SK-N-SH (cell line): ENCODE data around the gene ABHD1. TPM values are rescaled to one million over a fixed set of nuclear protein-coding genes. Genes with fewer than 3 reads are reported as not detected.
"Not testable (repeated sequence)": the region's sequence is repeated elsewhere in the genome, so short reads cannot be mapped to it uniquely, and the experiment has no call there.

Experiments
- CTCF ChIA-PET: fragments of 300-600, 350-600 bp; formaldehyde crosslinking; extraction: SDS; loops from one replicate; lab custom pipeline; 2021; lab: Yijun Ruan, JAX
- POLR2A ChIA-PET: fragments of 350-600 bp; sonication (Branson Sonifier 250); formaldehyde crosslinking; extraction: SDS; loops from one replicate; lab custom pipeline; 2020; ENCODE audit warnings: antibody characterized with exemption, inconsistent platforms; lab: Yijun Ruan, JAX
- DNase-seq: peaks from one replicate; pipeline ENCODE4 v3.0.0; 2012
- H2AFZ ChIP-seq: fragments of 200-600 bp; sonication (generic); 2 replicates; pipeline ENCODE4 v1.8.1; 2016; ENCODE audit warnings: antibody characterized with exemption, mild to moderate bottlenecking, low read depth
- H3F3A ChIP-seq: fragments of 200-600 bp; sonication (generic); replicated peaks from 2 replicates; pipeline ENCODE3; 2016; ENCODE audit warnings: antibody characterized with exemption, mild to moderate bottlenecking; ENCODE audit not compliant: insufficient read depth
- H3K27ac ChIP-seq, 2 experiments: fragments of 200-500 bp in 1 of 2; fragments of 200-600 bp in 1 of 2; sonication (Bioruptor generic) in 1 of 2; sonication (generic), shearing (Covaris generic) in 1 of 2; 2 replicates each; pipeline versions ENCODE4 v1.5.1 to v1.6.1; 2014 to 2016; ENCODE audit warnings: low read depth in 2 of 2, inconsistent platforms in 1 of 2, low read length in 1 of 2, mild to moderate bottlenecking in 1 of 2, mixed read lengths in 1 of 2
- H3K27me3 ChIP-seq: fragments of 200-600 bp; sonication (generic), shearing (Covaris generic); 2 replicates; pipeline ENCODE4 v1.6.1; 2016; ENCODE audit warnings: mixed run types; ENCODE audit not compliant: insufficient read depth
- H3K36me3 ChIP-seq, 2 experiments: fragments of 200-500 bp in 1 of 2; fragments of 200-600 bp in 1 of 2; sonication (Bioruptor generic) in 1 of 2; sonication (generic) in 1 of 2; replicated peaks in 1 of 2; 2 replicates each; pipeline versions ENCODE3 to v1.5.1; 2014 to 2016; ENCODE audit warnings: low read length in 1 of 2, mild to moderate bottlenecking in 1 of 2; ENCODE audit not compliant: insufficient read depth in 2 of 2, control insufficient read depth in 1 of 2
- H3K4me1 ChIP-seq, 2 experiments: fragments of 200-500 bp in 1 of 2; fragments of 200-600 bp in 1 of 2; sonication (Bioruptor generic) in 1 of 2; sonication (generic), shearing (Covaris generic) in 1 of 2; 2 replicates each; pipeline versions ENCODE4 v1.5.1 to v1.6.1; 2014 to 2016; ENCODE audit warnings: low read depth in 1 of 2, low read length in 1 of 2, mixed run types in 1 of 2; ENCODE audit not compliant: insufficient read depth in 2 of 2, control insufficient read depth in 1 of 2
- H3K4me2 ChIP-seq: fragments of 200-600 bp; sonication (generic), shearing (Covaris generic); 2 replicates; pipeline ENCODE4 v1.6.1; 2017; ENCODE audit warnings: mixed run types
- H3K4me3 ChIP-seq, 2 experiments: fragments of 200-500 bp in 1 of 2; fragments of 200-600 bp in 1 of 2; sonication (Bioruptor generic) in 1 of 2; sonication (generic), shearing (Covaris generic) in 1 of 2; 2 replicates each; pipeline versions ENCODE4 v1.5.1 to v1.8.1; 2014 to 2016; ENCODE audit warnings: low read depth in 2 of 2, inconsistent platforms in 1 of 2, low read length in 1 of 2, mild to moderate bottlenecking in 1 of 2, mixed read lengths in 1 of 2, moderate library complexity in 1 of 2
- H3K79me2 ChIP-seq: fragments of 200-600 bp; sonication (generic); 2 replicates; pipeline ENCODE4 v1.8.1; 2017; ENCODE audit warnings: mild to moderate bottlenecking; ENCODE audit not compliant: insufficient read depth
- H3K9ac ChIP-seq: fragments of 200-600 bp; sonication (generic); 2 replicates; pipeline ENCODE4 v1.6.1; 2017; ENCODE audit warnings: mixed run types
- H3K9me2 ChIP-seq: fragments of 200-600 bp; sonication (generic); 2 replicates; pipeline ENCODE4 v1.6.1; 2017; ENCODE audit warnings: mixed run types
- H3K9me3 ChIP-seq: fragments of 200-600 bp; sonication (generic); 2 replicates; pipeline ENCODE4 v1.6.1; 2017; ENCODE audit warnings: mixed run types, mild to moderate bottlenecking, moderate library complexity
- H4K20me1 ChIP-seq: fragments of 200-600 bp; sonication (generic); 2 replicates; pipeline ENCODE4 v1.6.1; 2017; ENCODE audit warnings: mild to moderate bottlenecking, mixed run types; ENCODE audit not compliant: insufficient read depth
- JUND ChIP-seq: IDR thresholded peaks from 2 replicates; pipeline ENCODE4 v1.4.0; 2012
- MAX ChIP-seq: IDR thresholded peaks from 2 replicates; pipeline ENCODE4 v1.4.0; 2012; ENCODE audit warnings: low read depth
- NRF1 ChIP-seq: IDR thresholded peaks from 2 replicates; pipeline ENCODE4 v1.6.1; 2012; ENCODE audit warnings: low read depth, mild to moderate bottlenecking, low read length
- ZBTB33 ChIP-seq: IDR thresholded peaks from 2 replicates; pipeline ENCODE4 v1.4.0; 2012; ENCODE audit warnings: low read depth, borderline replicate concordance
- WGBS: methylation state at CpG from one replicate; pipeline ENCODE4 v1.1.6; 2017; ENCODE audit warnings: low lambda C conversion rate; 5-methylcytosine and 5-hydroxymethylcytosine counted together
- polyA plus RNA-seq, 3 experiments: library from polyadenylated mRNA; depleted of rRNA; stranded (reverse); fragments of >200 nt; gene quantifications; 2 replicates each; pipeline ENCODE4 v1.2.3, GENCODE V29; 2012

Gene ABHD1
- polyA plus RNA-seq, 1 of the 3 experiments (the other 2 are of a cell fraction), result 3.3 TPM

- H3K9me3 ChIP-seq, result no peaks in the 10 kb centered on the region
- no peak overlapping the region for H3K27ac ChIP-seq
- CTCF ChIA-PET, result interaction anchor here (1.0 to 14.2 kb wide), 8 partner anchors 10 to 194 kb away, joined by 3 to 169 read pairs (median 6); partner anchors contain the start of genes CGREF1 and TRIM54
- H4K20me1 ChIP-seq, result no peaks in the 10 kb centered on the region
- no peaks in the 10 kb centered on the region for H3K27me3 ChIP-seq
- TF ChIP-seq NRF1 (no peak), MAX (no peak), ZBTB33 (no peak), JUND (no peak)
- TF ChIP-seq, all 33 proteins: peak for 0
- Histone ChIP-seq H3K4me3 (no peak overlapping the region), H3K9ac (no peak overlapping the region), H3K4me1 (no peaks in the 10 kb centered on the region), H3K79me2 (no peaks in the 10 kb centered on the region), H3K9me2 (no peaks in the 10 kb centered on the region), H3F3A (no peaks in the 10 kb centered on the region), H3K4me2 (no peak overlapping the region), H3K36me3 (no peaks in the 10 kb centered on the region), H2AFZ (no peak overlapping the region)
- WGBS, result 90% methylated on average over 3 of the region's 3 CpGs
- no peak for DNase-seq
- POLR2A ChIA-PET, result interaction anchor here (0.6 kb wide), 1 partner anchor 127 kb away, joined by 3 read pairs; no protein-coding TSS in a partner anchor
Measured at GRCh38 chr2:27109083-27109482, 14.5 kb upstream of the ABHD1 start.

- H3K27me3 ChIP-seq, H3K9me3 ChIP-seq, H3K36me3 ChIP-seq, H2AFZ ChIP-seq, DNase-seq, H3K4me1 ChIP-seq, H3K4me2 ChIP-seq, H3F3A ChIP-seq, H3K9ac ChIP-seq, H3K9me2 ChIP-seq, H3K79me2 ChIP-seq, H4K20me1 ChIP-seq, H3K27ac ChIP-seq, H3K4me3 ChIP-seq: not testable (repeated sequence)
- POLR2A ChIA-PET, result interaction anchor here (1.5 kb wide), 1 partner anchor 13 kb away, joined by 5 read pairs; the partner anchor contains the start of gene ABHD1
- WGBS, result 86% methylated on average over 24 of the region's 24 CpGs
- CTCF ChIA-PET, result interaction anchor here (0.9 to 10.7 kb wide), 4 partner anchors 13 to 169 kb away, joined by 3 to 78 read pairs (median 6); no protein-coding TSS in a partner anchor
Measured at GRCh38 chr2:27110603-27111352, 12.8 kb upstream of the ABHD1 start.

GRCh38 chr2:27111392-27112078 lies 12.1 kb upstream of the ABHD1 start:
- H3K27me3 ChIP-seq, H3K36me3 ChIP-seq, H3K79me2 ChIP-seq, H3K9ac ChIP-seq, H3K9me2 ChIP-seq, H2AFZ ChIP-seq, H3K27ac ChIP-seq, H3K4me1 ChIP-seq, H3F3A ChIP-seq, H3K4me3 ChIP-seq, H3K4me2 ChIP-seq, H3K9me3 ChIP-seq, DNase-seq, H4K20me1 ChIP-seq: not testable (repeated sequence)
- CTCF ChIA-PET, result interaction anchor here (1.2 to 10.7 kb wide), 4 partner anchors 14 to 192 kb away, joined by 3 to 78 read pairs (median 9); no protein-coding TSS in a partner anchor
- POLR2A ChIA-PET, result interaction anchor here (1.3 to 1.5 kb wide), 2 partner anchors 10 to 12 kb away, joined by 4 to 5 read pairs; partner anchors contain the start of gene ABHD1
- WGBS, result 92% methylated on average over 33 of the region's 49 CpGs
